HepG2 (cell line): ENCODE measurements around the gene COMT. TPM values are rescaled to one million over a fixed set of nuclear protein-coding genes. Genes with fewer than 3 reads are reported as not detected.

Experiments
- ARNT2 ChIP-seq: sonication (generic); formaldehyde crosslinking; IDR thresholded peaks from 2 replicates; pipeline ENCODE4 v1.8.0; 2022; ENCODE audit warnings: mild to moderate bottlenecking, low read depth, missing genetic modification reagents, moderate library complexity
- BRD4 ChIP-seq: sonication (generic); formaldehyde crosslinking; IDR thresholded peaks from 2 replicates; pipeline ENCODE4 v1.4.0; 2020; ENCODE audit warnings: missing genetic modification reagents
- CBX5 ChIP-seq: sonication (generic); formaldehyde crosslinking; IDR thresholded peaks from 2 replicates; pipeline ENCODE4 v1.4.0; 2020; ENCODE audit warnings: missing genetic modification reagents, borderline replicate concordance
- CEBPZ ChIP-seq: IDR thresholded peaks from 2 replicates; pipeline ENCODE4 v1.6.1; 2012; ENCODE audit warnings: low read length, improper control_type of control experiment
- FOXP4 ChIP-seq: sonication (generic); formaldehyde crosslinking; IDR thresholded peaks from 2 replicates; pipeline ENCODE4 v1.4.0; 2020; ENCODE audit warnings: missing genetic modification reagents
- MAF1 ChIP-seq: sonication (generic); formaldehyde crosslinking; IDR thresholded peaks from 2 replicates; pipeline ENCODE4 v1.5.0; 2020; ENCODE audit warnings: missing genetic modification reagents, borderline replicate concordance
- MATR3 ChIP-seq: sonication (generic); formaldehyde crosslinking; IDR thresholded peaks from 2 replicates; pipeline ENCODE4 v1.4.0; 2020; ENCODE audit warnings: missing genetic modification reagents
- MBNL3 ChIP-seq: fragments of 250-450 bp; sonication (Bioruptor Pico); conservative IDR thresholded peaks from 2 replicates; pipeline ENCODE4 v1.8.0; 2022; ENCODE audit warnings: mild to moderate bottlenecking, inconsistent platforms
- MLXIP ChIP-seq: sonication (generic); formaldehyde crosslinking; IDR thresholded peaks from 2 replicates; pipeline ENCODE4 v1.9.0; 2021; ENCODE audit warnings: missing genetic modification reagents, borderline replicate concordance
- NCOR1 ChIP-seq: fragments of 200-600 bp; sonication (generic); IDR thresholded peaks from 2 replicates; pipeline ENCODE4 v1.7.0; 2017; ENCODE audit warnings: antibody characterized with exemption, low read length, borderline replicate concordance
- PAWR ChIP-seq: sonication (generic); formaldehyde crosslinking; IDR thresholded peaks from 2 replicates; pipeline ENCODE4 v1.4.0; 2020; ENCODE audit warnings: missing genetic modification reagents, mild to moderate bottlenecking, borderline replicate concordance
- RFX1 ChIP-seq: fragments of 450-650 bp; IDR thresholded peaks from 2 replicates; pipeline ENCODE4 v1.6.1; 2017
- STAT5B ChIP-seq: sonication (generic); formaldehyde crosslinking; IDR thresholded peaks from 2 replicates; pipeline ENCODE4 v1.4.0; 2020; ENCODE audit warnings: missing genetic modification reagents
- SYNCRIP ChIP-seq: fragments of 200-400 bp; formaldehyde crosslinking; IDR thresholded peaks from 2 replicates; pipeline ENCODE4 v1.6.1; 2018; ENCODE audit warnings: mild to moderate bottlenecking, low read depth, low read length; ENCODE audit not compliant: insufficient read depth
- TAF15 ChIP-seq: fragments of 200-400 bp; formaldehyde crosslinking; IDR thresholded peaks from one replicate; pipeline ENCODE4 v1.6.1; 2018; ENCODE audit warnings: mild to moderate bottlenecking, low read depth, low read length; ENCODE audit not compliant: poor library complexity, severe bottlenecking
- ZBTB8A ChIP-seq: sonication (generic); formaldehyde crosslinking; IDR thresholded peaks from 2 replicates; pipeline ENCODE4 v1.4.0; 2020; ENCODE audit warnings: mild to moderate bottlenecking, low read depth, missing genetic modification reagents, borderline replicate concordance
- ZFY ChIP-seq: sonication (generic); formaldehyde crosslinking; IDR thresholded peaks from 2 replicates; pipeline ENCODE4 v1.4.0; 2020; ENCODE audit warnings: missing genetic modification reagents
- ZNF24 ChIP-seq: fragments of 450-650 bp; IDR thresholded peaks from 2 replicates; pipeline ENCODE4 v1.6.1; 2017; ENCODE audit warnings: antibody characterized with exemption, mild to moderate bottlenecking
- ZNF317 ChIP-seq: sonication (generic); formaldehyde crosslinking; IDR thresholded peaks from 2 replicates; pipeline ENCODE4 v1.5.0; 2020; ENCODE audit warnings: mild to moderate bottlenecking, missing genetic modification reagents
- ZNF562 ChIP-seq: sonication (generic); formaldehyde crosslinking; IDR thresholded peaks from 2 replicates; pipeline ENCODE4 v1.8.0; 2022; ENCODE audit warnings: missing genetic modification reagents, borderline replicate concordance
- ZNF616 ChIP-seq: sonication (generic); formaldehyde crosslinking; IDR thresholded peaks from 2 replicates; pipeline ENCODE4 v1.5.0; 2020; ENCODE audit warnings: low read depth, mild to moderate bottlenecking, missing genetic modification reagents
- ZNF720 ChIP-seq: sonication (generic); formaldehyde crosslinking; IDR thresholded peaks from 2 replicates; pipeline ENCODE4 v1.4.0; 2020; ENCODE audit warnings: missing genetic modification reagents
- polyA plus RNA-seq, 8 experiments: library from polyadenylated mRNA; depleted of rRNA in 3 of 8; stranded (reverse) in 7 of 8; unstranded in 1 of 8; fragments of >200 nt; fragmentation: Illumina TruSeq in 4 of 8; extraction: Trizol in 4 of 8; gene quantifications; 2 replicates each; pipeline versions ENCODE4 v1.2.1 to v1.2.3, GENCODE V29; 2011 to 2016; ENCODE audit warnings: low read depth in 4 of 8, missing spikeins in 1 of 8, mixed read lengths in 1 of 8; ENCODE audit not compliant: insufficient read depth in 1 of 8
- total RNA-seq, 5 experiments: library from RNA; depleted of rRNA; stranded (reverse); fragments of >200 nt; fragmentation: Illumina TruSeq; extraction: Trizol; gene quantifications; 2 replicates each; pipeline ENCODE4 v1.2.3, GENCODE V29; 2016; ENCODE audit warnings: low read depth in 1 of 5

The COMT gene
- total and polyA plus RNA-seq, 2 of the 13 experiments (the other 11 are each of a cell fraction or from before 2014, with no cell fraction given) = 156 to 162 TPM

DNA sequence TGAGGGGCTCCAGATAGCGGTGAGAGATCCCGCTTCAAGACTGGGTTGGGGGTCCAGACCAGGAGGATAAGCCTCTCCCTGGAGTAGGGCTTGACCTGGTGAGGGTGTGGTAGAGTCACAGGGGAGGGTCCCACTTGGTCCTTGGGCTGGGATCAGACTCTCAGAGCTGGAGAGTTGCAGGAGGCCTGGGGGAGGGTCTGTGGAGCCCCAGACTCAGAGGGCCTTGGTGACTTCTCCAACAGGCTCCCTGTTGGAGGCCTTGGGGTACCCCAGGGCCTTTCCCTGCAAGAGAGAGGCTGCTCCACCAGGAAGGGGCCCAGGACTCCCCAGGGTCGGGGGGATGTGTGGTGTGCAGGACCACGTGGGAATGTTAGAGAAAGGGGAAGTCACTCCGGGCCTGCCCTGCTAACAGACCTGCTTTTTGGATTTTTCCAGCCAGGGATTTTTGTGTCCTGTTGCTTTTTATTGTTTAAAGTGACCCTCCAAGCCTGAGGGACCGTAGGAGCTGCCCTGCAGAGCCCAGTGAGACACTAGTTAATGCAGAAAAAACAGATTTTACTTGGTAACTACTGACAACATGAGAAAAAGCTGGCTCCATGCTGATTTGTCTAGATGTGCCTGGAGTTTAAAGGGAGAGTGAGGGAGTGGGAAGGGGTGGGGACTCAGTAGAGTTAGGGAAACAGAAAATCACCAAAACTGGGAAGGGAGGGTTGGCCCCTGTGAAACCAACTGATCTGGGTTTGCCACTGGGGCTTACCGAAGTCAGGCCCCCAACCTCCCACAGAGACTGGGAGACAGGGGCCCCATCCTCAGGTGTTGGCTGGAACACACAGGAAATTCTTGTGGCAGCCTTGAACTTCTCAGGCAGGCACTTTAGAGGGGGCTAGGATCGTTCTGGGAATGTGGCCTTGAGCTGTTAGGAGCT is 847 bp downstream of the COMT start (continued):
- peak; percentile 50; the same call in 1 of the 2 replicates for TF ChIP-seq FOXP4 (CRISPR knock-in tag)
- 0 out of 2 replicates have a peak, but pooled peaks have one; percentile 17 for TF ChIP-seq ARNT2 (CRISPR knock-in tag)
- TF ChIP-seq ZNF616 (CRISPR knock-in tag) = no peak
- no peak for TF ChIP-seq RFX1
- no peak for TF ChIP-seq ZNF24
- no peak for TF ChIP-seq CEBPZ
- no peak for TF ChIP-seq PAWR (CRISPR knock-in tag)
- no peak for TF ChIP-seq SYNCRIP
- TF ChIP-seq TAF15 = no peak
- peak; percentile 52; the same call in 1 of the 2 replicates for TF ChIP-seq ZFY (CRISPR knock-in tag)
- no peak for TF ChIP-seq MBNL3 (CRISPR knock-in tag)
- no peak; the same call in 1 of the 2 replicates for TF ChIP-seq ZBTB8A
- TF ChIP-seq BRD4 = no peak
- no peak for TF ChIP-seq MAF1 (CRISPR knock-in tag)
- TF ChIP-seq MATR3 = no peak
- TF ChIP-seq ZNF317 (CRISPR knock-in tag) = peak; percentile 45; the same call in 1 of the 2 replicates
- TF ChIP-seq ZNF720 (CRISPR knock-in tag) = no peak
- TF ChIP-seq ZNF562 (CRISPR knock-in tag) = no peak
- TF ChIP-seq STAT5B = no peak
- TF ChIP-seq NCOR1 = no peak; the same call in 1 of the 2 replicates
- no peak for TF ChIP-seq MLXIP (CRISPR knock-in tag)
- no peak for TF ChIP-seq CBX5 (CRISPR knock-in tag)
